ENCODE measurements around the gene SLC24A1. TPM values are rescaled to one million over a fixed set of nuclear protein-coding genes. Genes with fewer than 3 reads are reported as not detected.

SLC24A1 gene
- total and polyA plus RNA-seq, 12 donors = 3.3 to 15.8 (median 8.9) TPM

DNA sequence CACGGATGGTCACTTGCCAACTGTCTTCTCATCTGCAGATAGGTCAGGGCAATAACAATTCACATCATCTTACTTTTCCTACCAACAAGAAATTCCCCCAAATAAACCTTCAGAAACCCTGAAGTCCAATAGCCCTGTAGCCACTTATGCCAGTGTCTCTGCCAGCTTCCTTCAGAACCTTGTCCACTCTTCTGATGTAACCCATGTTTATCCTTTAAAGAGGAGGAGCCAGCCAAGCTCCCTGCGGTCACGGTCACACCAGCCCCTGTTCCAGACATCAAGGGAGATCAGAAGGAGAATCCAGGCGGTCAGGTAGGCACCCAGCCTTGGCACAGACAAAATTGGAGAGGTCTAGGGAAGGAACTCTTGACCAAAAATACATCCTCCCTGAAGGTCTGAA is 23.7 kb downstream of the SLC24A1 start:
- no peak for DNase-seq
- Histone ChIP-seq H3K9me3 (replicated peaks in 1 of 3) (no peaks in the 10 kb centered on the region), H3K4me3 (no peak overlapping the region), H3K27me3 (no peaks in the 10 kb centered on the region), H3K27ac (no peak overlapping the region), H3K4me1 (replicated peaks in 1 of 2) (no peaks in the 10 kb centered on the region), H3K36me3 (replicated peaks in 1 of 2) (no peaks in the 10 kb centered on the region)
- TF ChIP-seq POLR2A (IDR thresholded peaks at IDR 0.05) = no peak
- TF ChIP-seq, protein P1, sequence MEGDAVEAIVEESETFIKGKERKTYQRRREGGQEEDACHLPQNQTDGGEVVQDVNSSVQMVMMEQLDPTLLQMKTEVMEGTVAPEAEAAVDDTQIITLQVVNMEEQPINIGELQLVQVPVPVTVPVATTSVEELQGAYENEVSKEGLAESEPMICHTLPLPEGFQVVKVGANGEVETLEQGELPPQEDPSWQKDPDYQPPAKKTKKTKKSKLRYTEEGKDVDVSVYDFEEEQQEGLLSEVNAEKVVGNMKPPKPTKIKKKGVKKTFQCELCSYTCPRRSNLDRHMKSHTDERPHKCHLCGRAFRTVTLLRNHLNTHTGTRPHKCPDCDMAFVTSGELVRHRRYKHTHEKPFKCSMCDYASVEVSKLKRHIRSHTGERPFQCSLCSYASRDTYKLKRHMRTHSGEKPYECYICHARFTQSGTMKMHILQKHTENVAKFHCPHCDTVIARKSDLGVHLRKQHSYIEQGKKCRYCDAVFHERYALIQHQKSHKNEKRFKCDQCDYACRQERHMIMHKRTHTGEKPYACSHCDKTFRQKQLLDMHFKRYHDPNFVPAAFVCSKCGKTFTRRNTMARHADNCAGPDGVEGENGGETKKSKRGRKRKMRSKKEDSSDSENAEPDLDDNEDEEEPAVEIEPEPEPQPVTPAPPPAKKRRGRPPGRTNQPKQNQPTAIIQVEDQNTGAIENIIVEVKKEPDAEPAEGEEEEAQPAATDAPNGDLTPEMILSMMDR (IDR thresholded peaks at IDR 0.05) = no peak
- intact Hi-C loops (cut with DNase I) = no loop called here
- 90 to 96% (median 95%) methylated on average over 4 of the region's 4 CpGs for WGBS, 4 donors

DNA sequence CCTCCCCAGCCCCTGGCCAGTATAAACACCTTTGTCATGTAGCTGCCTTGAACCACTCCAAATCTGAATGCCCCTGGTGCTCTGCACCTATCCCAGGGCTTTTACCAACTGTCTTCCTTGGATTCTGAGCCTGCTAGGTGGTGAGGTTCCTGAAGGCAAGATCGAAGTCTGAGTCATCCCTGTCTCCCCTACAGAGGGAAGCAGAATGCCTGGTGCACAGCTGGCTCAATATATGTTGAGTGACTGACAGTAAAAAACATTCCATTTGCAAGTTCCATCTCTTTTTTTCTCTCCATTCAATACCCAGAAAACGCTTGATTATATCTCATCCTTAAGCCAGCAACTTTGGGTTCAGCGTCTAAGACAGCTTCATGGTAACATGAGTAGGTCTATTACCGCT is 24.7 kb downstream of the SLC24A1 start:
- H3K4me3 ChIP-seq = no peak overlapping the region
- no peaks in the 10 kb centered on the region for H3K27me3 ChIP-seq
- no peak for DNase-seq
- peaks cover 0 to 5% of the 10 kb centered on the region in 2 donors for H3K36me3 ChIP-seq (replicated peaks in 1 of 2)
- no peaks in the 10 kb centered on the region for H3K9me3 ChIP-seq (replicated peaks in 1 of 3)
- no peaks in the 10 kb centered on the region for H3K4me1 ChIP-seq (replicated peaks in 1 of 2)
- TF ChIP-seq, protein P1 (IDR thresholded peaks at IDR 0.05) = no peak
- TF ChIP-seq POLR2A (IDR thresholded peaks at IDR 0.05) = no peak
- WGBS, 4 donors = 96 to 98% (median 96%) methylated on average over 4 of the region's 4 CpGs
- no peak overlapping the region for H3K27ac ChIP-seq
- intact Hi-C loops (cut with DNase I) = no loop called here

DNA sequence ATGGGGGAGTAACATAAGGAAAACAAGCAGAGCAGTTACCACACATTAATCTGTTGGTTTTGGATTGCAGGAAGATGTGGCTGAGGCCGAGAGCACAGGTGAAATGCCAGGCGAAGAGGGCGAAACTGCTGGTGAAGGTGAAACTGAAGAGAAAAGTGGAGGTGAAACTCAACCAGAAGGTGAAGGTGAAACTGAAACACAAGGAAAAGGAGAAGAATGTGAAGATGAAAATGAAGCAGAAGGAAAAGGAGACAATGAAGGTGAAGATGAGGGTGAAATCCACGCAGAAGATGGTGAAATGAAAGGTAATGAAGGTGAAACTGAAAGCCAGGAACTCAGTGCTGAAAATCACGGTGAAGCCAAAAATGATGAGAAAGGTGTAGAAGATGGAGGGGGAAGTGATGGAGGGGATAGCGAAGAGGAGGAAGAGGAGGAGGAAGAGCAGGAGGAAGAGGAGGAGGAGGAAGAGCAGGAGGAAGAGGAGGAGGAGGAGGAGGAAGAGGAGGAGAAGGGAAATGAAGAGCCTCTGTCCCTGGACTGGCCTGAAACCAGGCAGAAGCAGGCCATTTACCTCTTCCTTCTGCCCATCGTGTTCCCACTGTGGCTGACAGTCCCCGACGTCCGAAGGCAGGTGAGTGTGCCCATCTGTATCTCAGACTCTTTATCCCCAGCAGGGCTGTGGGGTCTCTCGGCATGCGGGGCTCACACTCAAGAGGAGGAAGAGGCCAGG is 28.7 kb downstream of the SLC24A1 start:
- Histone ChIP-seq H3K27ac (no peak overlapping the region), H3K9me3 (replicated peaks in 1 of 3) (no peaks in the 10 kb centered on the region), H3K4me1 (replicated peaks in 1 of 2) (no peaks in the 10 kb centered on the region), H3K4me3 (no peak overlapping the region), H3K36me3 (replicated peaks in 1 of 2) (peaks cover 0 to 19% of the 10 kb centered on the region in 2 donors), H3K27me3 (no peaks in the 10 kb centered on the region)
- TF ChIP-seq, protein P1 (IDR thresholded peaks at IDR 0.05) = no peak
- no peak for TF ChIP-seq POLR2A (IDR thresholded peaks at IDR 0.05)
- DNase-seq = no peak
- intact Hi-C loops (cut with DNase I) = no loop called here
- 92 to 98% (median 96%) methylated on average over 12 of the region's 12 CpGs for WGBS, 4 donors

DNA sequence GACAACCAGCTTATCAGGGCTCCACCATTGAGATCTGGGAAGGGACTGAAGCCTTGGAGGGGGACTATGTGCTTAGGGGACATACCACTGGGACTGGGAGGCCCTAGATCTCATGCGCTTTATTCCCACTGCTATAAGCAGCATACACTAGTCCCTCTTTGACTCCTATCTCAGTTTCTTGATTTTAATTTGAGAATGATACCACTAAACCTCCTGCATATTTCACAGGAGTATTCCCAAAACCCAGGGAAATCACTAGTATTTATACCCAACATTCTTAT is 29.2 kb downstream of the SLC24A1 start:
- H3K4me1 ChIP-seq (replicated peaks in 1 of 2) = no peaks in the 10 kb centered on the region
- H3K36me3 ChIP-seq (replicated peaks in 1 of 2) = peaks cover 0 to 21% of the 10 kb centered on the region in 2 donors
- TF ChIP-seq, protein P1 (IDR thresholded peaks at IDR 0.05) = no peak
- no peak for TF ChIP-seq POLR2A (IDR thresholded peaks at IDR 0.05)
- no peaks in the 10 kb centered on the region for H3K27me3 ChIP-seq
- no peak overlapping the region for H3K27ac ChIP-seq
- WGBS, 4 donors = 91 to 100% (median 98%) methylated on average over 1 of the region's 1 CpG
- DNase-seq = no peak
- intact Hi-C loops (cut with DNase I) = no loop called here
- no peaks in the 10 kb centered on the region for H3K9me3 ChIP-seq (replicated peaks in 1 of 3)
- no peak overlapping the region for H3K4me3 ChIP-seq

Measured in adrenal gland (tissue), 12 donors.